Activated naive CD8-positive, alpha-beta T cell (primary cell): ENCODE results near the gene PRDM16.

Source experiments
- H3K27ac Mint-ChIP-seq: one replicate; pipeline ENCODE4 v1.8.0; 2021; ENCODE audit warnings: mixed read lengths
- H3K27me3 Mint-ChIP-seq: one replicate; pipeline ENCODE4 v1.8.0; 2021; ENCODE audit warnings: mixed read lengths
- H3K36me3 Mint-ChIP-seq: one replicate; pipeline ENCODE4 v1.8.0; 2021; ENCODE audit warnings: mixed read lengths
- H3K4me1 Mint-ChIP-seq: one replicate; pipeline ENCODE4 v1.8.0; 2021; ENCODE audit warnings: low read depth, mixed read lengths
- H3K4me3 Mint-ChIP-seq: one replicate; pipeline ENCODE4 v1.8.0; 2021; ENCODE audit warnings: mild to moderate bottlenecking, mixed read lengths
- H3K9me3 Mint-ChIP-seq: one replicate; pipeline ENCODE4 v1.8.0; 2021; ENCODE audit warnings: low read depth, mixed read lengths

The PRDM16 gene

GRCh38 chr1:3351449-3352298 lies 282.7 kb downstream of the PRDM16 start:
- Mint-ChIP-seq H3K36me3 (no peaks in the 10 kb centered on the region), H3K27ac (no peak overlapping the region), H3K9me3 (no peaks in the 10 kb centered on the region), H3K4me3 (no peak overlapping the region), H3K4me1 (peaks cover 2% of the 10 kb centered on the region), H3K27me3 (no peaks in the 10 kb centered on the region)

- Mint-ChIP-seq H3K4me1 (peaks cover 2% of the 10 kb centered on the region), H3K27ac (no peak overlapping the region), H3K4me3 (no peak overlapping the region), H3K36me3 (no peaks in the 10 kb centered on the region), H3K9me3 (no peaks in the 10 kb centered on the region), H3K27me3 (no peaks in the 10 kb centered on the region)
These were observed 283.4 kb downstream of the PRDM16 start for GRCh38 chr1:3352299-3352951.

- Mint-ChIP-seq H3K36me3 (no peaks in the 10 kb centered on the region), H3K27ac (no peak overlapping the region), H3K4me3 (no peak overlapping the region), H3K4me1 (peaks cover 2% of the 10 kb centered on the region), H3K27me3 (no peaks in the 10 kb centered on the region), H3K9me3 (no peaks in the 10 kb centered on the region)
These were observed 283.9 kb downstream of the PRDM16 start for GRCh38 chr1:3352952-3353331.

GRCh38 chr1:3353876-3354275 lies 284.9 kb downstream of the PRDM16 start:
- H3K9me3 Mint-ChIP-seq = no peaks in the 10 kb centered on the region
- no peak overlapping the region for H3K27ac Mint-ChIP-seq
- H3K4me1 Mint-ChIP-seq = peaks cover 2% of the 10 kb centered on the region
- H3K27me3 Mint-ChIP-seq = no peaks in the 10 kb centered on the region
- no peaks in the 10 kb centered on the region for H3K36me3 Mint-ChIP-seq
- H3K4me3 Mint-ChIP-seq = no peak overlapping the region

GRCh38 chr1:3355089-3355488 lies 286.1 kb downstream of the PRDM16 start:
- Mint-ChIP-seq H3K27me3 (no peaks in the 10 kb centered on the region), H3K27ac (no peak overlapping the region), H3K4me3 (no peak overlapping the region), H3K9me3 (no peaks in the 10 kb centered on the region), H3K4me1 (peaks cover 2% of the 10 kb centered on the region), H3K36me3 (no peaks in the 10 kb centered on the region)

GRCh38 chr1:3355894-3356826 lies 287.2 kb downstream of the PRDM16 start:
- Mint-ChIP-seq H3K4me3 (no peak overlapping the region), H3K36me3 (no peaks in the 10 kb centered on the region), H3K27me3 (no peaks in the 10 kb centered on the region), H3K27ac (no peak overlapping the region), H3K4me1 (peaks cover 2% of the 10 kb centered on the region), H3K9me3 (no peaks in the 10 kb centered on the region)

- H3K27me3 Mint-ChIP-seq = no peaks in the 10 kb centered on the region
- H3K36me3 Mint-ChIP-seq = no peaks in the 10 kb centered on the region
- H3K4me1 Mint-ChIP-seq = peaks cover 2% of the 10 kb centered on the region
- H3K4me3 Mint-ChIP-seq = no peak overlapping the region
- H3K9me3 Mint-ChIP-seq = no peaks in the 10 kb centered on the region
- H3K27ac Mint-ChIP-seq = no peak overlapping the region
These were observed 287.9 kb downstream of the PRDM16 start for GRCh38 chr1:3356827-3357460.

- Mint-ChIP-seq H3K27ac (no peak overlapping the region), H3K4me1 (no peaks in the 10 kb centered on the region), H3K9me3 (no peaks in the 10 kb centered on the region), H3K27me3 (peaks cover 4% of the 10 kb centered on the region), H3K4me3 (no peak overlapping the region), H3K36me3 (no peaks in the 10 kb centered on the region)
These were observed 288.7 kb downstream of the PRDM16 start for GRCh38 chr1:3357526-3358297.

GRCh38 chr1:3359351-3359750 lies 290.3 kb downstream of the PRDM16 start:
- Mint-ChIP-seq H3K4me3 (no peak overlapping the region), H3K9me3 (no peaks in the 10 kb centered on the region), H3K27me3 (peaks cover 4% of the 10 kb centered on the region), H3K36me3 (no peaks in the 10 kb centered on the region), H3K27ac (no peak overlapping the region), H3K4me1 (no peaks in the 10 kb centered on the region)

- Mint-ChIP-seq H3K36me3 (no peaks in the 10 kb centered on the region), H3K27me3 (peaks cover 4% of the 10 kb centered on the region), H3K4me3 (no peak overlapping the region), H3K27ac (peak overlapping the region; percentile 46), H3K4me1 (no peaks in the 10 kb centered on the region), H3K9me3 (no peaks in the 10 kb centered on the region)
These were observed 290.9 kb downstream of the PRDM16 start for GRCh38 chr1:3359756-3360440.

GRCh38 chr1:3360646-3361257 lies 291.7 kb downstream of the PRDM16 start:
- Mint-ChIP-seq H3K9me3 (no peaks in the 10 kb centered on the region), H3K27me3 (peaks cover 4% of the 10 kb centered on the region)

GRCh38 chr1:3363023-3363422 lies 294.0 kb downstream of the PRDM16 start:
- Mint-ChIP-seq H3K27ac (no peak overlapping the region), H3K4me3 (no peak overlapping the region)

More at GRCh38 chr1:3360646-3361257, 291.7 kb downstream of the PRDM16 start:
- Mint-ChIP-seq H3K27ac (no peak overlapping the region), H3K4me1 (no peaks in the 10 kb centered on the region), H3K36me3 (no peaks in the 10 kb centered on the region), H3K4me3 (no peak overlapping the region)

GRCh38 chr1:3363756-3364155 lies 294.8 kb downstream of the PRDM16 start:
- Mint-ChIP-seq H3K36me3 (no peaks in the 10 kb centered on the region), H3K9me3 (no peaks in the 10 kb centered on the region), H3K27me3 (peaks cover 4% of the 10 kb centered on the region), H3K27ac (no peak overlapping the region), H3K4me3 (no peak overlapping the region), H3K4me1 (no peaks in the 10 kb centered on the region)

More at GRCh38 chr1:3363023-3363422, 294.0 kb downstream of the PRDM16 start:
- Mint-ChIP-seq H3K36me3 (no peaks in the 10 kb centered on the region), H3K9me3 (no peaks in the 10 kb centered on the region), H3K27me3 (peaks cover 4% of the 10 kb centered on the region), H3K4me1 (no peaks in the 10 kb centered on the region)
